Right hindlimb (tissue), 1 donor: ENCODE measurements around the gene CSNK1G1.
"Not testable (repeated sequence)": the region's sequence is repeated elsewhere in the genome, so short reads cannot be mapped to it uniquely, and the experiment has no call there.

Experiments used
- DNase-seq: peaks from one replicate; pipeline ENCODE4 v3.0.0-alpha.2; 2018

The CSNK1G1 gene

DNA sequence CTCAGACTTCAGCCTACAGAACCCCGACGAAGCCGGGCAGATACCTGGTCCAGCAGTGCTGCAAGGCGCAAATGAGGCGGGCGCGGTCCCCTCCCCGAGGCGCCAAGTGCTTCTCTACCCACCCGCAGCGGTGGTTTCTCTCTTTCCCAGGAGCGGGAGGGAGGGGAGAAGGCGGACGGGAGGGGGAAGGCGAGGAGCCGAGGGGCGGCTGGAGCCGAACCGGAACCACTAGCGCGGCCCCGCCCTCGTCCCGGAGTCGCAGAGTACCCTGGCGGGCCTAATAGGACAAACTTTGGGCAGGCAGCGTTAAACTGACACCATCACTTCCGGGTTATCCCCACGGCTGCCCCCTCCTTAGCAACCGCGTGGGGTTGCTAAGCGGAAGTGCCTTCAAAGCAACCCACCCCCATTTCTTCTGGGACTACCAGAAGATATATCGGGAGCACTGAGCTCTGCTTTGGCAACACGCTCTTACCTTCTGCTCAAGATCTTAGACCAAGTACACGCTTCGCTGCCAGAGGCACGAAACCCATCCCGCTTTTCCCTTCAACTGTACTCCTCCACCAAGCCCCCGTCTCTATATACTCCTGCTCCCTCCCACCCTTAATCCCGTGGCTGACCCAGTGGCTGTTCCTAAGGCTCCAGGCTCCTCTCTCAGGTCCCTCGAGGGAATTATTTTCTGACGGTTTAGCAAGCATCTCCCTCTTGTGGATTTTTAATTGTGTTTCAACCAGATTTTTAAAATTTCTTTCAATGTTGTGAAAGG lies at the start of gene CSNK1G1:
CSNK1G1 (minus strand) TSS at position 230 of the 766 bp plus-strand sequence. CDS start 55,674 bp downstream, outside the sequence.
- DNase-seq = peak; percentile 98

DNA sequence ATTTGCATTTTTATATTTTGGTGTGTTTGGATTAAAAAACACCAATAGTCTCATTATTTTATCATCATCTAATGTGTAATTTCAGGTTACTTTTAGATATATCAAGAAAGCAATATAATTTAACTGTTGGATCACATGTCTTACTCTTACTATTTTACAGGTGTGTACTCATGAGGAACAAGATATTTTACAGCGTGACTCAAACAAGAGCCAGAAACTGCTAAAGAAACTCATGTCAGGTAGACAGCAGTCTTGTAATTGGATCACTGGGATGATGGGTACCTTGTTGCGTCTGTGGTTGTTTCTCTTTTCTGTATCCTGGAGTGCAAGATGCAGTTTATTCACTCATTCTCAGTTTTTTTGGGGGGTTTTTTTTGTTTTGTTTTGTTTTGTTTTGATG lies 44.6 kb upstream of the CSNK1G1 start:
- no peak for DNase-seq

DNA sequence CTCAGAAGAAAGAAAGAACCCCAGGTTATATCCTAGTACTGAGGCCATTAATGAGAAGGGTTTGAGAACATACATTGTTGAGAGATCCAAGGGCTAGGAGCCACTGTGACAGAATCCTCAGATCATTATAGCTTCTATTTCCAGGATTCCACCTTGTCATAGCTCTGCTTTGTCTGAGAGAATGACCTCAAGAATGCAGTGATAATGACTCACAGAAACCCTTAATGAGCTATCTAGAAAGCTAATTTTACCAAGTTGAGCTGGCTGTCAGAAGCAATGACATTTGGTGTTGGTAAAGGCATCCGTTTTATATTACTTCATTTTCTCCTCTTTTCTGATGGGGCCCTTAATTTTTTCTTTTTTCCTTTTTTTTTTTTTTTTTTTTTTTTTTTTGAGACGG lies 42.6 kb upstream of the CSNK1G1 start:
- no peak for DNase-seq

DNA sequence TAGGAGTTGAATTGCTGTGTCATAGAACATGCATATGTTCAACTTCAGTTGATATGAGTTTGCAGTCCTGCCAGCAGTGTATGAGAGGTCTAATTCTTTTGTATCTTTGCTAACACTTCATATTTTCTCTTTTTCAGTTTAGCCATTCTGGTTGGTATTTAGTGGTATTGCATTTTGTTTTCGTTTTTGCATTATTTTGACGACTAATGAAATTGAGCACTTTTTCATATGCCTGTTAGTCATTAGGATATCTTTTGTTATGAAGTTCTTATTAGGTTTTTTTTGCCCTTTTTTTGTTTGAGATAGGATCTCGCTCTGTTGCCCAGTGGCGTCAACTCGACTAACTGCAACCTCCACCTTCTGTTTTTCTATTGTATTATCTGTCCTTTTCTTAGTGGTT lies 40.8 kb upstream of the CSNK1G1 start:
- no peak for DNase-seq

DNA sequence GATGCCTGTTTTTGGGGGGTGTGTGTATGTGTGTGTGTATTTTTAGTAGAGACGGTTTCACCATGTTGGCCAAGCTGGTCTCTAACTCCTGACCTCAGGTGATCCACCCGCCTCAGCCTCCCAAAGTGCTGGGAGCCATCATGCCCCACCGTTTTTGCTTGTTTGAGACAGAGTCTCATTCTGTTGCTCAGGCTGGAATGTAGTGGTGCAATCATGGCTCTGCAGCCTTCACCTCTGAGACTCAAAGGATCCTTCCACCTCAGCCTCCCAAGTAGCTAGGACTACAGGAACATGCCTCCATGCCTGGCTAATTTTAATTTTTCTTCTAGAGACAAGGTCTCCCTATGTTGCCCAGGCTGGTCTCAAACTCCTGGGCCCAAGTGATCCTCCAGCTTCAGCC lies 36.5 kb upstream of the CSNK1G1 start:
- not testable (repeated sequence) for DNase-seq

DNA sequence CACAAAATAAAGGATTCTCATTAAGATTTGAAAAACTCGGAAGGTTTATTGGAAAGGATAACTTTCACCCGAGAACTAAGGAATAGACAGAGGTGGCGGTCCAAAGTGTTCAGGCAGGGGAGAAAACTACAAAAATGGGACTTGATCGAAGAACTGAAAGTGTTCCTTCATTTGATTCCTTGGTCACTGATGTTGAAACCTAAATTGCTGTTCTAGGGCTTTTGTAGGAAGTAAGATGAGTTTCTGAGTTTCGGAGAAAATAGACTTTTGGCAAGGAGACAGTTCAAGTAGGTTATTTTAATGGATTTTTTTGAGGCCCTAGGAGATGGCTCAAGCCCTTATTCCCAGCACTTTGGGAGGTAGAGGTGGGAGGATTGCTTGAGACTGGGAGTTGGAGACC lies 33.1 kb upstream of the CSNK1G1 start:
- no peak for DNase-seq

DNA sequence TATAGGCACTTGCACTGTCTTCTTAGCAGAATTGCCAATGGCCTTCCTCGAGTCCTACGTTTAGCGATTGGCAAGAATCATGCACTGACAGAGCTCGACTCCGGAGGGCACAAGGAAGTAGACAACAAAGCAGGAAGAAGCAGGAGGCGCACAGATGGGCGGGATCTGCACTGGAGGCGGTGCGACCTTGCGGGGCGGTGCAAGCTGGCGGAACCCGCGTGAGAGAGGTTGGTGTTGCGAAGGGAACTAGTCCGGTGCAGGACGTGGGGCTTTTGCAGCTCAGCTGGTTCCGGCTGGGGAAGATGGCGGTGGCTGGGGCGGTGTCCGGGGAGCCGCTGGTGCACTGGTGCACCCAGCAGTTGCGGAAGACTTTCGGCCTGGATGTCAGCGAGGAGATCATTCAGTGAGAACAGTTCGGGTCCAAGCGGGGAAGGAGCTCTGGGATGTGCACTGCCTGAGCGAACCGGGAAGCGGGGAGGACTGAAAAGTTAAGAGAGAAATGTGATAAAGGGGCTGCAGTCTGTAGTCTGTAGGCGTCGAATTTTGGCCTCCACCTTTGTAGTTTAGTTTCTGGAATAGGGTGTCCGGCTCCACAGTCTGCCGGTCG lies 31.7 kb upstream of the CSNK1G1 start, which contains the start of gene TRIP4:
TRIP4 (plus strand) TSS at position 275 of the 607 bp plus-strand sequence; CDS start at position 303, 28 bp downstream.
- DNase-seq = peak; percentile 97

DNA sequence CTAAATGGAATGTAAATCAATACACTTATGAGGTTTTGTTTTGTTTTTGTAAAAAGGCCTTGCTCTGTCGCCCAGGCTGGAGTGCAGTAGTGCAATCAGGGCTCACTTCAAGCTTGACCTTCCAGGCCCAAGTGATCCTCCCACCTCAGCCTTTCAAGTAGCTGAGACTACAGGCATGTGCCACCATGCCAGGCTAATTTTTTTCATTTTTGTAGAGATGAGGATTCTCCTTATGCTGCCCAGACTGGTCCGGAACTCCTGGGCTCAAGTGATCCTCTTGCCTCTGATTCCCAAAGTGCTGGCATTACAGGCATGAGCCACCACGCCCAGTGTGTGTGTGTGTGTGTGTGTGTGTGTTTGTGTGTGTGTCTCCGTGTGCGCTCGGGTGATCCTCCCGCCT lies 30.3 kb upstream of the CSNK1G1 start:
- DNase-seq = no peak

DNA sequence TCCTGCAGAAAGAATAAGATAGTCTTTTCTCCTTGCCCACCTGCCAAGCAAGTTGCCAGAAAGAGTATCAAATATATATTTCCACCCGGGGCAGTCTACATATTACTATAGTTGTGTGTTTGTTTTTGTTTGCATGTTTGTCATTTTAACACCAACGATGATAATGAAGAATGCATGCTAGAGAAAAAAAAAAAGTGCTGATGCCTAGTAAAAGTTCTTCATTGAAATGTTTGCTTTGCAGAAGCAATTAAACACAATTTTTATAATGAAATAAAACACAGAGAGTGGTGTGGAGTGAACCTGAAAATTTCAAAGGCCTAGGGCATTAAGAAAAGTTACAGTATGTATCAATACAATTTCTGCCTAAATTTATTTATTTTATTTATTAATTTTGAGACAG lies 27.8 kb upstream of the CSNK1G1 start:
- DNase-seq = no peak

DNA sequence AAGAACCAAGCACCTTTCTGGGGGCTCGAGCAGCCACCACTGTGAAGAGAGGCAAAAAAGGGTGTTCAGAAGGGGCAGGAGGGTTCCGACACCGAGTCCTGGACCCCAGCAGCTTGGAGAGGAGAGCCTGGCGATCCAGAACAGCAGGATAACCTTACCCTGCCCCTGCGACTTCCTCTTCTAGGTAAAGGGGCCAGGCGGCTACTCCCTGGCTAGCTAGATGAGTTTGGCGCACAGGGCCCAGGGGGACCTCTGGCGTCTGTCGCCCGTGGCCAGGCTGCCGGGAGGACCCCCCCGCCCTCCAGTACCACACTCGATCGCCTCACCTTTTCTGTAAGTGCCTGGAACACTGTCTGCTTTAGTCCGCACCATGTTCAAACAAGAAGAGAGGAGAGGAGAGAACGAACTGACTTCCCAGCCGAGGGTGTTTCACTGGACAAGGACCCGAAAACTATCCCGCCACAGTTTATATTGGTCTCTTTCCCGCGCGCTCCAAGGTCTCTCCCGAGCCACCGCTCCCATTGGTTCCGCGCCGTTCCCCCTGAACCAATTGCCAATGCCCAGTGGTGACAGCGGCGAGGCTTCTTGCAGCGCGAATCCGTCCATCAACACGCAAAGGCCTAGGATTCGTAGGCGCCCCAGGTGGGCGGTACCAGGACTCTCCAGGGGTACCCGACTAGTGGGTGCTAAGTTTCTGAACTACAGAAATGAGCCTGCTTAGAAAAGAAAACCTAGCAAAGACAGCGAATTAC lies 25.2 kb upstream of the CSNK1G1 start, which contains the start of gene PCLAF:
PCLAF (minus strand) TSS at position 442 of the 752 bp plus-strand sequence; CDS start at position 372, 70 bp downstream.
- DNase-seq = peak; percentile 98

DNA sequence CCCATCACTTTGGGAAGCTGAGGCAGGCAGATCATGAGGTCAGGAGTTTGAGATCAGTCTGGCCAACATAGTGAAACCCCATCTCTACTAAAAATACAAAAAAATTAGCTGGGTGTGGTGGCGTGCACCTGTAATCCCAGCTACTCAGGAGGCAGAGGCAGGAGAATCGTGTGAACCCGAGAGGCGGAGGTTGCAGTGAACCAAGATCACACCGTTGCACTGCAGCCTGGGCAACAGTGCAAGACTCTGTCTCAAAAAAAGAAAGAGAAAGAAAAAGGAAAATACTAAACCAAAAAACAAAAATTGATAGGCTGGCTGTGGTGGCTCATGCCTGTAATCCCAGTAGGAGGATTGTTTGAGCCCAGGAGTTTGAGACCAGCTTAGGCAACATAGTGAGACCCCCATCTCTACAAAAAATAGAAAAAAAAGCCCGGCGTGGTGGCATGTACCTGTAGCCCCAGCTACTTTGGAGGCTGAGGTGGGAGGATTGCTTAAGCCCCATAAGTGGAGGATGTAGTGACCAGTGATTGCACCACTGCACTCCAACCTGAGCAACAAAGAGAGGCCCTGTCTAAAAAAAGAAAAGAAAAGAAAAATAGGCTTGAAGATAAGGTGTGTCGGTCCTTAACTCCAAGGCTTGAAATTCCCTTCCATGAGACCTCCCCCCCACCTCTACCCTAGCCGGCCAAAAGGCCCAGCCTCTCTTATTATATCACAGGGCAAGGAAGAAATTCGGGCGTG lies 24.3 kb upstream of the CSNK1G1 start:
- not testable (repeated sequence) for DNase-seq

DNA sequence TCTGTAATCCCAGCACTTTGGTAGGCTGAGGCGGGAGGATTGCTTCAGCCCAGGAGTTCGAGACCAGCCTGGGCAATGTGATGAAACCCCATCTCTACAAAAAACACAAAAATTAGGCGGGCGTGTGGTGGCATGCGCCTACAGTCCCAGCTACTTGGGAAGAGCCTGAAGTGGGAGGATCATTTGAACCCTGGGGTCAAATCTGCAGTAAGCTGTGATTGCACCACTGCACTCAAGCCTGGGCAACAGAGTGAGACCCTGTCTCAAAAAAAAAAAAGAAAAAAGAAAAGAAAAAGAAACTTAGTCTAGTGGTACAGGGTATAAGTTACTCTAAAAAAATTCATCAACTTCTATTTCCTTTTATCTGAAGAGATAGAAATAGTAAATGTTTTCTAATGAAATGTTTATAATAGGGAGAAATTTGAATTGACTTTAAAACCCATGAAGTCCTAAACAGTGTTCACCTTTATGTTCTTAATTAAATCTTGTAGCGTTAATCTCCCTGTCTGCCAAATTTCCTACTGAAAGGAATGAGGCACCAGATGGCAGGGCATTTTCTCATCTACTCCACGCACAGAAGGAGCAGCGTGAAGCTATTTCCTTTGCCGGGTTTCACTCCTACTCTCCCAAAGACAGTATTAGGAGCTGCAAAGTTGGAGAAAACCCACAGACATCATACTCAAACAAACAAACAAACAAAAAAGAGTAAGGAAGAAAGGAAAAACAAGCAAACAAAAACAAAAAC lies 23.4 kb upstream of the CSNK1G1 start:
- DNase-seq = no peak

DNA sequence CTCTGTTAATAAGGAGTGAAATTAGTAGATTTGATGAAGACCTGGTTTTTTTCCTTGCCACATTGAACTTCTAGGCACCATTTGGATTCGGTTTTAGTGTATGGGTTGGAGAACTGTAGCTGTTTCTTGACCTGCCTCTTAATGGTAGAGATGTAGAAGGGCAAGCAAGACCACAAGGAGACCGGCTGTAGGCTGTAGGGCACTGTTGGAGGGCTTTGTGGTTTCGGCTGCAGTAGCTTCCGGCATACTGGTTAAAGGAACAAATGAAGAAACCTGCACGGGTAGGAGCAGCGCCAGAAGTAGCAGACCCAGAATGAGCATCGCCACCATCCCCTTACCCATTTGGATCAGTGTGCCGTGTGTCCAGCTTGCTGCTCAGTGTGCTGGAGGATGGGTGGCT lies 17.4 kb upstream of the CSNK1G1 start:
- DNase-seq = no peak

DNA sequence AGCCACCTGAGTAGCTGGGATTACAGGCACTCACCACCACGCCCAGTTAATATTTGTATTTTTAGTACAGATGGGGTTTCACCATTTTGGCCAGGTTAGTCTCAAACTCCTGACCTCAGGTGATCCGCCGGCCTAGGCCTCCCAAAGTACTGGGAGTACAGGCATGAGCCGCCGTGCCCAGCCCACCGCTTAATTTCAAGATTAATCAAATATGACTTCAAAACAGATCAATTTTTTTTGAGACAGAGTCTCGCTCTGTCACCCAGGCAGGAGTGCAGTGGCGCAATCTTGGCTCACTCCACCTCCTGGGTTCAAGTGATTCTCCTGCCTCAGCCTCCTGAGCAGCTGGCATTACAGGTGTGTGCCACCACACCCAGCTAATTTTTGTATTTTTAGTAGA lies 15.4 kb upstream of the CSNK1G1 start:
- not testable (repeated sequence) for DNase-seq

DNA sequence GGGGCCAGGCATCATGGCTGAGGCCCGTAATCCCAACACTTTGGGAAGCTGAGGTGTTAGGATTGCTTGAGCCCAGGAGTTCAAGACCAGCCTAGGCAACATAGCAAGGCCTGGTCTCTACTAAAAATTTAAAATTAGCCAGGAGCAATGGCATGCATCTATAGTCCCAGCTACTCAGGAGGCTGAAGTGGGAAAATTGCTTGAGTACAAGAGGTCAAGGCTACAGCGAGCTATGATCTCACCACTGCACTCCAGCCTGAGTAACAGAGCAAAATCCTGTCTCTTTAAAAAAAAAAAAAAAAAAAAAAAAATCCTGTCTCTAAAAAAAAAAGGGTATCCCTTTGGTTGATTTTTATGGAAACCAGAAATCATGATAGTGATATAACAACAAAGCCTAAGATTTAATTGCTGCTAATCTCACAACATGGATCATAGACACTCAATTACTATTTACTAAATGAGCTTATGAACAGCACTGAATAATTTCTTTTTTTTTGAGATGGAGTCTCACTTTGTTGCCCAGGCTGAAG lies 13.2 kb upstream of the CSNK1G1 start:
- DNase-seq = no peak

DNA sequence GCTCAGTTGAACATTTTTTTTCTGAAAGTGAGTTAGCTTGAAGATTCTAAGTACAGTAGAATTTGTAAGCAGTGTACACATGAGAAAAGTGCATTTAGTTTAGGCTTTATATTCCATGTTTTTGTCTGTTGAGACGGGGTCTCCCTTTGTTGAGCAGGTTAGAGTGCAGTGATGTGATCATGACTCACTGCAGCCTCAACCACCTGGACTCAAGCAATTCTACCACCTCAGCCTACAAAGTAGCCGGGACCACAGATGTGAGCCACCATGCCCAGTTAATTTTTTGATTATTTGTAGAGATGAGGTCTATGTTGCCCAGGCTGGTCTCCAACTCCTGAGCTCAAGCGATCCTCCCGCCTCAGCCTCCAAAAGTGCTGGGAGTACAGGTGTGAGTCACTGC lies 5.3 kb upstream of the CSNK1G1 start:
- DNase-seq = no peak

DNA sequence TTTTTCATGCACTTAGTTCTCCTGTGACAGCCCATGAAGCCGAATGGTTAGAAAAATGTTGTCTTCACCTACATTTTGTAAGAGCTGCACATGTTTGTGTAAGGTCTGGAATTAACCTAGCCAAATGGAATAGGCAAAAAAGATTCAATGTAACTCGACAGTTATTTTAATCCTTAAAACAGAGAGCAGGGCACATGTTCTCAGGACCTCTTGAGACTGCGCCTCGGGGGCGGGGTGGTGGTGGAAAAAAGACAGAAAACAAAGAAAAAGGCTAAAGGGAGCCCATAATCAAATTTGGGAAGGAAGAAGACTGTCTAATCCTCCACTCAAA lies 702 bp upstream of the CSNK1G1 start:
- DNase-seq = no peak

DNA sequence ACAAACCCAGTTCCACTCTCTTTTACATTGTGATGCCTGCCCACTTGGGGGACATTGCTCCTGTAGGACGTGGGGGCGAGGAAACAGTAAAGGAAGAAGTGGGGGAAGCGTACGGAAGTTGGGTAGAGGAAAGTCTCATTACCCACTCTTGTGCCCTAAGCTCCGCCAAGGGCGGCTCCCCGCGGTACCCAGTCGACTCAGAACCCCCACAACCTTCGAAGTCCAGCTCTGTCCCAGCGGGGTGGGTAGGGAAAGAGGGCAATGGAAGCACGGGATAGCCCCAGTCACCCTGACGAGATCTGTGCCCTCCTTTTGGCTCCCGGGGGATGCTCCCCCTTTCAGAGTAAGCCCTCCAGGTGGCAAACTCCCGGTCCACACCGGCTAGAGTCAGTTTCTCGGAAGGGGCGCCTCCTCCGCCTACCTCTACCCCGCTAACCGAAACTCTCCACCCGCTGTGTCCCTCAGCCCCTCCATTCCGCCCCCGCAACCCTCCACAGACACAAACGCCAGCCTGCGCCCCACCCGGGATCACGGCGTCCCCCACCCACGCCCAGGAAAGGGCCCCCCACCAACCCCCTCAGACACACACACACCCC lies 527 bp downstream of the CSNK1G1 start:
- no peak for DNase-seq

DNA sequence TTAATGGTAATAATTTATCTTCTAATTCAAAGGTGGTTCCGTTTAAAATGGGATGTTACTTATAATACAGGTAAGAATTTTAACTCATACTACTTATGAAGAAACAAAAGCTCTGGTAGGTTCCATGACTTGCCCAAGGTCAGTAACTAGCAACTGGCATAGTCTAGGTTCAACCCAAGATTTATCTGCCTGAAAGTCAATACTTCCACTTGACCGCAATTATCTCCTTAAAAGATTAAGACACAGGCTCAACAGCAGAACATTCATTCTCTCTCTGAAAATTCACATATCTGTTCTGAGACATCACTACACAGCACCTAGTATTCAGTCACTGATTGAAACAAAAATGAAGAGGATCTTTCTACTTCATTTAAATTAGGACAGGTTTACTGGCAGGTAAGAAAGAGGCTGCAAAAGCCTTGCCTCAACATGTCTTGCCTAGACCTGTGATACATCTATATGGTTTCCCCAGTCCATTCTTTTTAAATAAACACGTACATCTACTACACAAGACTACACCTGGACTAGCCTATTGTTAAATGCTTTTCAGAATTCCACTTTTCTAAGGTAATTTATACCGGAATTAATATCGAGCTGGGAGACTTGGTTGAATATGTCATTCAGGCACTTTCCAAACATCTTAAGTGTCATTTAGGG lies 1.2 kb downstream of the CSNK1G1 start:
- DNase-seq = no peak

DNA sequence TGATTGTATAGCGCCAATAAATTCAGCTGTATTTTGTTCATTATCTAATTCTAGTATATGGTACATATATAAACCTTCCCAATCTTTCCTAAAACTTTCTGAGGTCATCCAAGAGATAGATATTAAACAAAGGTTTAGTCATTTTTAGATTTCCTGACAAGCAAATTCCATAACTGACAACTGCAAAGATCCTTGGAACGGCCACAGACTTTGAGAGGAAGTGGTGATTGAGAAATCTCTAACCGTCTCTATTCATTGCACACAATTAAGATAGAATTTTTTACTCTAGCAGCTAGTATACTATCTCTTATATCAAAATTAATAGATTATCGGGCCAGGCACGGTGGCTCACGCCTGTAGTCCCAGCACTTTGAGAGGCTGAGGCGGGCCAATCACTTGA lies 4.7 kb downstream of the CSNK1G1 start:
- DNase-seq = no peak

DNA sequence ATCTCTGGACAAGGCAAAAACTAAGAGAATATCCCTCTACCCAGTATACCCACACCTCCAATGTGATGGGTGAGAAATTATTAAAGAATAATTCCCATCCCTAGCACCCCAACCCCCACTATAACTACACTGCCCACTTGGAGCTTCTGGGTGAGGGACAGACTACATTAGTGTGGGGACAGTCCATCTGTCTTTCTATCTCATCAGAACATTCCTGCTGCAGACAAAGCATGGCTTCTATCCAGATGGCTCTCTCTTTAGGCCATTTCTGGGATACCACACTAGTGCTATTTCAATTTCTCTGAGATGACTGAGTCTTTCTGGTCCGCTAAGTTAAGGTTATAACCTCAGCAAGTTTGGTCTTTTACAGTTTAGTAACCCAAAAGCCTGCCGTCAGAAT lies 6.6 kb downstream of the CSNK1G1 start:
- DNase-seq = no peak
